GM18505 (cell line): ENCODE results near the gene PRKAA2.

Experiments
- ATAC-seq: cut with Tn5 transposase; IDR thresholded peaks from one replicate; pipeline ENCODE4 v1.9.1; 2021; ENCODE audit not compliant: unreplicated experiment
- POLR2A ChIP-seq: IDR thresholded peaks from 4 replicates; pipeline ENCODE4 v1.6.1; 2011; ENCODE audit warnings: borderline replicate concordance; ENCODE audit not compliant: insufficient read depth, insufficient read length; ENCODE audit errors: extremely low read depth

The PRKAA2 gene

DNA sequence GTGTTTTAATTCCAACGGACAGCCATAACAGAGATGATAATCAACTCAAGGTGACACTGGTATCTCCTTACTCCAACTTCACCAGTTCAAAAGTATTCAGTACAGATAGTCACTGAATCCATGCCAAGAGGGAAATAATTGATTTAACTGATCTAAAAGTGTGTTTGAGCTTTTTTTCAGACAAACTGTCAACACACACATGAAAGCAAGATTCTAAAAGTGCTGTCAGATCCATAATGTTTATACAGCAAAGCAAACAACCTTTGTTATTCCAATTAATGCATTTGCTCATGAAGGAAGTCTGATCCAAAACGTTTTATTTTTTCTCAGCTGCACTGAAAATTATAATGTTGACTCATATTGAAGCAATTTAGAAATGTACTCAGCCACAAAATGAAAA is 5.9 kb upstream of the PRKAA2 start:
- ATAC-seq, result no peak
- no peak for TF ChIP-seq POLR2A

DNA sequence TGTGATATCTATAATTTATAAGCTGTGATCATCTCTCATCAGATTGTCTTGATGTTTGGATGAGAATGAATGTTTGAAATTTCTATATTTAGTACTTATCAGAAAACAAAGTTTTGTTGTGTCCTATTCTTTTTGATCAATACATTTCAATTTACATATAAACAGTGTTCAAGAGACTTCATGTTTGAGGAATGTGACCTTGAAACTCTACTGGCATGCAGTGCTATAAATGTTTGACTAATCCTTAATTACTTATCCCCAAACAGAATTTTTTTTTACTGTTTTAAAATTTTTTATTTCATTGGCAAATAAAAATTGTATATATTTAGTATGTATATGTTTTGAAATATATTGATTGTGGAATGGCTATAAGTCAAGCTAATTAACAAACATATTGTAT is 1.5 kb upstream of the PRKAA2 start:
- TF ChIP-seq POLR2A, result no peak
- ATAC-seq, result no peak

GRCh38 chr1:56644064-56644918 is 823 bp upstream of the PRKAA2 start:
- TF ChIP-seq POLR2A, result no peak
- ATAC-seq, result no peak

DNA sequence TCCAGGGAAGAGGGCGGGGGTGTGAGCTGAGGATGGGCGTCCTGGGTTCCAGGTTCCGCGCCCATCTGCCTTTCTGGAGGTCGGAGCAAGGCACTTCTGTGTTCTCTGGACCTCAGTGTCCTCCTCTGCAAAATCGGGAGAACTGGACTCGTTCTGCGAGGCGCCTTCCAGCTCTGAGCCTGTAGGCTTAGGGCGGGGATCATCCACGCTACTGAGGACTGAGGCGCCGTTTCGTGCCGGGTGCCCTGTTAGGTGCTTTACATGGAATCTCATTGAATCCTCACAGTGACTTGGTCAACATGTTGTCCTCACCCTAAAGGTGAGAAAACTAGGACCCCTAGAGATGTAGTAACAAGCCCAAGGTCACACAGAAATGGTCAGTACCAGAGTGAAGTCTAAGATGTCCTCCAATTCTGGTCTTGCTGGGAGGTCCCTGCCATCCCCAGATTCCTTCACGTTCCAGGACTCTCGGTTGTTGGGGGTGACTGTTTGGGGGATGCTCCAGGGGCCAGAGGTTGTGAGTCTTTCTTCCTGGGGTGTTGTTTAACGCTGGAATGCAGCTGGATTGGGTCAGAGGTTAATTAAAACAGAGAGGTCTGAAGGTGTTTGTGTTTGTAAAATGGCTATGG is 677 bp downstream of the PRKAA2 start:
- ATAC-seq, result no peak
- TF ChIP-seq POLR2A, result no peak

GRCh38 chr1:56646611-56647010 is 1.5 kb downstream of the PRKAA2 start:
- no peak for ATAC-seq
- no peak for TF ChIP-seq POLR2A

- no peak for TF ChIP-seq POLR2A
- no peak for ATAC-seq
Measured at GRCh38 chr1:56647106-56647505, 2.0 kb downstream of the PRKAA2 start.

GRCh38 chr1:56648546-56648945 is 3.4 kb downstream of the PRKAA2 start:
- no peak for ATAC-seq
- TF ChIP-seq POLR2A, result no peak

DNA sequence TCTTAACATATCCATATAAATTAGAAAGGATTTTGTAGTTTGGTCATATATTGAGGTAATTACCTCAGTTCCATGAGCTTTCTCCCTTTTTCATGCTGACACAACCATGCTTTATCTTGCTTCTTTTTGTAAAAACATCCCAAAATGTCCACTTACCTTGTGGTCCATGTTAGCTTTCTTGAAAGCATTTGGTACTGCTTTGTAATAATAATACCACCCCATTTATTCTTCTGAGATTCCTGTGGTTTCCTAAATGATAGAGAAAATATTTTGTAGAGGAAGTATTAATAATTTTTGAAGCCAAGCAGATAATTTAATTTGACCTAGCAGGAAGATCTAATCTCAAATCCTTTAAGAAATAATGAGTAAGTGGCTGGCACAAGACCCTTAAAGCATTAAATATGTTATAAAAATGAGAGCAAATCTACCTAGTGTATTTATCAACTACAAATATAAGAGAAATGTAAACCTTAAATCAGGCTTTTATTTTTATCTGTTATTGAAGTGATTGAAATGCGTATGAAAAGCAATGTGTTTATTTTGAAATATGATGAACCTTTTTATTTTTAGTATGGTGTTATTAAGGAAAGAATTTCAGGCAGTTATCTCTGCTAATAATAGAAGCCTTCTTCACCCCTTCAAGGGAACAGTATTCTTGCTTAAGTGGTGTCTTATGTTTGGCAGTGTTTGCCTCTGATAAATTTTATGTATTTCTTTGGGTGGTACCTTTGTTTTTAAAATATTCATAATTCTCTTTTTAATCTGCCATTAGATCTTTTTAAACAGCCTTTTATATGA is 9.2 kb downstream of the PRKAA2 start:
- ATAC-seq, result no peak
- no peak for TF ChIP-seq POLR2A

GRCh38 chr1:56655991-56656613 is 11.0 kb downstream of the PRKAA2 start:
- ATAC-seq, result no peak
- no peak for TF ChIP-seq POLR2A

DNA sequence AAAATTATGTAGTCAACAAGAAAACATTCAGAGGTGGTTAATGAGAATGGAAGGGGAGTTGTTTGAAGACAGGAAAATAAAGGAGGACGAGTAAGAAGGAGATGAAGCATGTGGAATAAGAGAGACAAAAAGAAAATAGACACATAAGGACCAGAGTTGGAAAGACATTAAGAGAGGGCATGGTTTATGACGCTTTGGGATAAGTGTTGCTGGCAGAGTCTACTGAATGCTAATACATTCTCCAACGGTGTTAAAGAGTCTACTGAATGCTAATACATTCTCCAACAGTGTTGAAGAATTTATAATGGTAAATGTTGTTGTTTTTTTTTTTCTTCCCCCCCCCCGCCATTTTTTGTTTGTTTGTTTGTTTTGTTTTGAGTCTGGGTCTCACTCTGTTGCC is 13.1 kb downstream of the PRKAA2 start:
- ATAC-seq, result no peak
- TF ChIP-seq POLR2A, result no peak

DNA sequence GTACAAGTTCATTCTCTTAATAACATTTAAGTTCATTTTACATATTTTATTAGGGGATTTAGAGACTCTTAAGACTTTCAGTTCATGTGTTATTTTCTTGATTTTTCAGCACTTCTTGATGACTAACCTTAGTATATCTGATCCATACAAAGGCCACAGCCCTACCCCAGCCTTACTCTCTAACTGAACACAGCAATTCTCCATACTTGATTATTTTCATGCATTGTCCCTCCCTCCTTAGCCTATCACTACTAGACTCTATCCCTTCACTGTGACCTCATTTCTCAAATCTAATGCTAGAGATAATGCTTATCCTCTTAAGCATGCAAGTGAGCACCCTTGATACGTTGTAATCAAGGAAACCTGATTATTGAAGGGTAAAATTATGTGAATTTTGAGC is 15.2 kb downstream of the PRKAA2 start:
- TF ChIP-seq POLR2A, result no peak
- ATAC-seq, result no peak

DNA sequence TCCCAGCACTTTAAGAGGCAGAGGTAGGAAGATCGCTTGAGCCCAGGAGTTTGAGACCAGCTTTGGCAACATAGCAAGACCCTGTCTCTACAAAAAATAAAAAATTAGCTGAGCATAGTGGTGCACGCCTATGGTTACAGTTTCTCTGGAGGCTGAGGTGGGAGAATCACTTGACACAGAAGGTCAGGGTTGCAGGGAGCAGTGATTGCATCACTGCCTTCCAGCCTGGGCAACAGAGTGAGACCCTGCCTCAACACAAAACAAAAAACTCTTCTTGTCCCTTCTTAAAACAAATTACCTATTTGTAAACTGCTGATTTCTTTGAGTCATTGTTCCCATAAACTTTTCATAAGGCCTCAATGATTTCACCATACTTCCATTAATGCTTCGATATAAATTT is 18.7 kb downstream of the PRKAA2 start:
- no peak for TF ChIP-seq POLR2A
- ATAC-seq, result no peak

DNA sequence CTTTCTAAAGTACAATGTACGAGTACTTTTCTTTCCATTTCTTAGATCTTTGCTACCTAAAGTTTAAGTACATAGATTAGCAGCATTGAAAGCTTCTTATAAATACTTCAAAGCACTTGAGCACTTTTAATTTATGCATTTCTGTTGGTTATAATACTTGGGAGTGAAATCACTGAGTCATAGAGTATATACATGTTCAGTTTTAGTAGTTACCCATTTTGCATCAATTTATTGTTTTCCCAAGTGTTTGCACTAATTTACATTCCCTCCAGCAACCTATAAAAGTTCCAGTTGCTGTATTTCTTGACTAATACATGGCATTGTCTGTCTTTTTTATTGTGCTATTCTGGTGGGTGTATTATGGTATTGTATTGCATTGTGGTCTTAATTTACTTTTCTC is 20.3 kb downstream of the PRKAA2 start:
- no peak for ATAC-seq
- TF ChIP-seq POLR2A, result no peak
